ENCODE measurements around the gene ATOSB. TPM values are rescaled to one million over a fixed set of nuclear protein-coding genes. Genes with fewer than 3 reads are reported as not detected.

ATOSB gene
- total and polyA plus RNA-seq, 9 of the 15 experiments (the other 6 are each of a cell fraction or from before 2014, with no cell fraction given), result 0.45 to 8.0 (median 4.2) TPM

DNA sequence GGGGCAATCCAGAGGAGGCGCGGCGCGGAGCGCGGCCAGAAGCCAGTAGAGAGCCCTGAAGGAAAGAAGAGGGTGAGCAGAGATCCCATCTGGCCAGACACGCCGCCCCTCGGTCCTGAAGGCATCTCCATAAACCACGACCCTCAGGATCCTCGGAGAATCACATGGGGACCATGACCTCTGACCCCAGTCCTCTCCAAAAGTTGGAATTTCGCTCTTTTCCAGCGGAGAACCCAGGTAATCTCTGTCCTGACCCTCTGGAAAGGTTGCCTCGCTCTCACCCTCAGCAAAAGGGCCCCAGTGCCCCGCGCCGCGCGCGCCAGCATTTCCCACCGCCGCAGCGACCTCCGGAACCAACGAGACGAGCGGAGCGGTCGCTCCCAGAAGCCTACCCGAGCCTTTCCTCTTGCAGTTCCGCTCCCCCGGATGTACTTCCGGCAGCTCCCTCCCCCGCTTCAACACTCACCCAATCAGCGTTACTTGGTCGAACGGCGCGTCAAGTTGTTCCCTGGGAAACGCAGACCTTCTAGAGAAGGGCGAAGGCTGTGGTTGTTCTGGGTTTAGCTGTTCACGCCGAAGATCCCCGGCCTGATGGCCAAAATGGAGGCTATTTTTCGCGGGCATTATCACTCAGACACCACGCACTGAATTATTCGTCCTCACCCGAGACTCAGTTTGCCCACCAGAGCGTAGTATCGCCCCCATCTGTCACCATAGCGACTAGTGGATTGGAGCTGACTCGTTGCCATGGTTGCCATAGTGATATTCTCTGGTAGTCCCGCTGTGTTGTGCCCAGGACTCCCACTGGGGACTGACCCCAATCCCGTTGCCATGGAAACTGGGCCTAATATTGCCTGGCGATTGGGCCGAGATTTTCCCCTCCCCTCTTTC is 12.6 kb downstream of the ATOSB start, which contains the start of gene STOML2 (continued):
- no peak for TF ChIP-seq FOXJ3 (CRISPR knock-in tag; IDR thresholded peaks at IDR 0.05)
- no peak for TF ChIP-seq ZKSCAN8 (CRISPR knock-in tag; IDR thresholded peaks at IDR 0.05)
- TF ChIP-seq JUN (IDR thresholded peaks at IDR 0.05; ENCODE audit: borderline replicate concordance, low read depth, low read length), result no peak
- no peak for TF ChIP-seq JUN (CRISPR knock-in tag; IDR thresholded peaks at IDR 0.05; ENCODE audit: borderline replicate concordance)
- TF ChIP-seq NR3C1 (CRISPR knock-in tag; IDR thresholded peaks at IDR 0.05), result no peak
- 0 out of 2 replicates have a peak, but pooled peaks have one; percentile 15 for TF ChIP-seq LCOR (CRISPR knock-in tag; IDR thresholded peaks at IDR 0.05)
- TF ChIP-seq FOXK2 (conservative IDR thresholded peaks at IDR 0.05 in 1 of 2, IDR thresholded peaks at IDR 0.05 in 1 of 2; ENCODE audit: low read depth in 2 of 2), result peak; percentile 68; a peak in 3 of 4 replicates
- no peak for TF ChIP-seq SIRT6 (IDR thresholded peaks at IDR 0.05; ENCODE audit: low read depth, low read length)
- TF ChIP-seq, protein P1, sequence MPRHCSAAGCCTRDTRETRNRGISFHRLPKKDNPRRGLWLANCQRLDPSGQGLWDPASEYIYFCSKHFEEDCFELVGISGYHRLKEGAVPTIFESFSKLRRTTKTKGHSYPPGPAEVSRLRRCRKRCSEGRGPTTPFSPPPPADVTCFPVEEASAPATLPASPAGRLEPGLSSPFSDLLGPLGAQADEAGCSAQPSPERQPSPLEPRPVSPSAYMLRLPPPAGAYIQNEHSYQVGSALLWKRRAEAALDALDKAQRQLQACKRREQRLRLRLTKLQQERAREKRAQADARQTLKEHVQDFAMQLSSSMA (CRISPR knock-in tag; IDR thresholded peaks at IDR 0.05), result no peak
- no peak for TF ChIP-seq DNMT1 (IDR thresholded peaks at IDR 0.05)
- peak; percentile 98 for TF ChIP-seq GABPA (tag; conservative IDR thresholded peaks at IDR 0.05; ENCODE audit: low read depth)
- no peak for TF ChIP-seq RBM14 (IDR thresholded peaks at IDR 0.05; ENCODE audit: borderline replicate concordance, insufficient read depth, low read depth, low read length)
- TF ChIP-seq, protein P2, sequence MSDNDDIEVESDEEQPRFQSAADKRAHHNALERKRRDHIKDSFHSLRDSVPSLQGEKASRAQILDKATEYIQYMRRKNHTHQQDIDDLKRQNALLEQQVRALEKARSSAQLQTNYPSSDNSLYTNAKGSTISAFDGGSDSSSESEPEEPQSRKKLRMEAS (CRISPR knock-in tag; IDR thresholded peaks at IDR 0.05), result peak; percentile 51; the same call in 1 of the 2 replicates
- no peak for TF ChIP-seq E2F3 (CRISPR knock-in tag; IDR thresholded peaks at IDR 0.05)
- peak in 1 of 2 experiments; percentile 70; a peak in 2 of 4 replicates for TF ChIP-seq MAZ (CRISPR knock-in tag; conservative IDR thresholded peaks at IDR 0.05 in 1 of 2, IDR thresholded peaks at IDR 0.05 in 1 of 2)
- TF ChIP-seq TAF1 (IDR thresholded peaks at IDR 0.05; ENCODE audit: control insufficient read depth, extremely low read depth, insufficient read depth, low read length, severe bottlenecking), result peak; percentile 80
- TF ChIP-seq SMARCA4 (IDR thresholded peaks at IDR 0.05), result no peak
- TF ChIP-seq JUND (IDR thresholded peaks at IDR 0.05; ENCODE audit: borderline replicate concordance, low read depth, low read length), result peak; percentile 64
- no peak; the same call in 2 of the 3 replicates for TF ChIP-seq JUND (tag; IDR thresholded peaks at IDR 0.05; ENCODE audit: borderline replicate concordance, low read depth, low read length)
- no peak for TF ChIP-seq KDM2B (CRISPR knock-in tag; IDR thresholded peaks at IDR 0.05)
- TF ChIP-seq MYBL2 (IDR thresholded peaks at IDR 0.05; ENCODE audit: low read depth), result no peak
- no peak for TF ChIP-seq MYBL2 (CRISPR knock-in tag; IDR thresholded peaks at IDR 0.05; ENCODE audit: borderline replicate concordance)
